Ovary (tissue), 9 donors: Measurements from ENCODE around the gene EOLA2. TPM values are rescaled to one million over a fixed set of nuclear protein-coding genes. Genes with fewer than 3 reads are reported as not detected.
"Not testable (repeated sequence)": the region's sequence is repeated elsewhere in the genome, so short reads cannot be mapped to it uniquely, and the experiment has no call there.

Source experiments
- DNase-seq, 5 donors: peaks; one replicate each; pipeline ENCODE4 v3.0.0-alpha.2; 2019 to 2020
- H3K27ac ChIP-seq, 2 donors: fragments of 200-600 bp; one replicate each; pipeline versions ENCODE4 v1.5.1 to v1.8.0; 2019 to 2022
- H3K27me3 ChIP-seq: fragments of 200-600 bp; one replicate; pipeline ENCODE4 v1.8.0; 2022
- H3K36me3 ChIP-seq: fragments of 200-600 bp; sonication (generic); one replicate; pipeline ENCODE4 v1.5.1; 2019
- H3K4me1 ChIP-seq: one replicate; pipeline ENCODE4 v1.8.1; 2013; ENCODE audit warnings: mild to moderate bottlenecking, moderate library complexity; ENCODE audit not compliant: insufficient read depth
- H3K4me3 ChIP-seq: fragments of 200-600 bp; sonication (generic); one replicate; pipeline ENCODE4 v1.5.1; 2017
- H3K9me3 ChIP-seq, 2 donors: fragments of 200-600 bp in 1 of 2; sonication (generic) in 1 of 2; one replicate each; pipeline versions ENCODE4 v1.5.1 to v1.8.1; 2013 to 2019; ENCODE audit warnings: mild to moderate bottlenecking in 1 of 2, moderate library complexity in 1 of 2
- CTCF ChIP-seq, 3 donors: fragments of 450-650 bp in 2 of 3; fragments of 200-600 bp in 1 of 3; IDR thresholded peaks; one replicate each; pipeline versions ENCODE4 v1.5.1 to v1.8.0; 2016 to 2022; ENCODE audit warnings: antibody characterized with exemption in 3 of 3, mild to moderate bottlenecking in 1 of 3
- EP300 ChIP-seq: sonication (generic); formaldehyde crosslinking; IDR thresholded peaks from one replicate; pipeline ENCODE4 v1.6.1; 2017; ENCODE audit warnings: antibody characterized with exemption
- POLR2A ChIP-seq: fragments of 450-650 bp; IDR thresholded peaks from one replicate; pipeline ENCODE4 v1.6.1; 2017; ENCODE audit warnings: antibody characterized with exemption, mild to moderate bottlenecking, moderate library complexity
- WGBS, 3 donors: extraction: QIAGEN DNeasy Blood & Tissue Kit in 1 of 3; methylation state at CpG; one replicate each; pipeline versions ENCODE4 v1.1.5 to v1.1.7; 2013 to 2017; 5-methylcytosine and 5-hydroxymethylcytosine counted together
- intact Hi-C, 4 donors: fragments of 100-400 bp; cut with DNase I; formaldehyde crosslinking; loops; one replicate each; pipeline versions ENCODE4 v1.11.0 to v1.15.1; 2022 to 2023
- polyA plus RNA-seq, 2 donors: library from polyadenylated mRNA; stranded (reverse); fragments of 200-250 nt in 1 of 2; fragments of 350-450 nt in 1 of 2; fragmentation: Illumina TruSeq in 1 of 2; extraction: RNeasy Lipid Tissue Mini Kit (QIAGEN cat#74804) in 1 of 2; gene quantifications; one replicate each; pipeline ENCODE4 v1.2.3, GENCODE V29; 2013 to 2014
- total RNA-seq, 7 donors: library from RNA; depleted of rRNA in 2 of 7; stranded (reverse); fragments of >200 nt in 2 of 7; fragmentation: NEBNext Ultra II Directional in 3 of 7; extraction: Animal tissue kit (Norgen Biotek cat#: 25700) in 3 of 7; gene quantifications; one replicate each; pipeline versions ENCODE4 v1.1.0 to v1.2.4, GENCODE V29; 2016 to 2023
- donor health status: DM: no; HTN: no; CAD: no; lungs with moderate emphysema.
- donor health status: DM: no; HTN: no; CAD: no.
- donor health status: Bipolar disorder and iron deficiency.
- donor health status: DM: yes; HTN: yes; CAD: no.
- donor health status: DM: no; HTN: no; CAD: no.
- donor health status: DM: yes; HTN: yes; CAD: no.

EOLA2 gene
- total and polyA plus RNA-seq, 9 donors = 16.4 to 37.9 (median 31.9) TPM

- DNase-seq = no peak
- no peaks in the 10 kb centered on the region for H3K27me3 ChIP-seq
- no peak overlapping the region for H3K27ac ChIP-seq
- no peaks in the 10 kb centered on the region for H3K4me1 ChIP-seq
- no peaks in the 10 kb centered on the region for H3K36me3 ChIP-seq
- 9 to 21% (median 10%) methylated on average over 1 of the region's 1 CpG for WGBS, 3 donors
- intact Hi-C loops = loop anchor here in 1 of 4 donors (10.0 kb wide), 1 partner anchor 414 kb away; the partner anchor contains the start of gene MAMLD1
- no peaks in the 10 kb centered on the region for H3K9me3 ChIP-seq
- H3K4me3 ChIP-seq = no peak overlapping the region
- TF ChIP-seq CTCF (IDR thresholded peaks at IDR 0.05) (no peak), POLR2A (no peak), EP300 (no peak)
These were observed 12.4 kb upstream of the EOLA2 start for GRCh38 chrX:149950681-149951080.

DNA sequence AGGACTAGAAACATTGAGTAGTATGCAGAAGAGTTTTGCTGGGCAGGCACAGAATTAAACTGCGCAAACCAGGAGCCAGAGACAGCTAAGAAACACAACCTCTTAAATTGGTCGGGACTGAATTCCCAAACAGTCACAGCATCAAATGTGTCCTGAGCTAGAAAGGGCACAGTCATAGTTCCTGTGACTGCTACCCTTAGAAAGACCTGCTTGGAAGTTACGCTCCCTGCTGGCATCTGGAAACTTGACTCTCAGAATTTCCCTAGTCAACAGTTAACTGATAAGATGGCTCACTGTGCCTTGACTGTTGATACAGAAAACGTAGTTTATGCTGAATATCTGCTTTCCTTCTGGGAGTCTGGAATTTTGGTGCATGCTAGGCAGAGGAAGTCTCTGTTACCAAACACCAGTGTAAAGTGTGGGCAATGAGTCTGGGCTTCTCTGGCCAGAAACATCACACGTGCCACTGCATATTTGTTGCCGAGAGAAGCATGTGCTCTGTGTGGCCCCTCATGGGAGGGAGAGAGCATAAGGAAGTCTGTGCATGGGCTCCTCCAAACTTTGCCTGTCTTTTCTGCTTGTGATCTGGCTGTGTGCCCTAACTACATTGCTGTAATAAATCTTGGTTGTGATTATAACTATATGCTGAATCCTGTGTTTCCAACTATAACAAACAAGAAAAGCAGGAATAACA, 11.6 kb upstream of the EOLA2 start:
- WGBS, 3 donors = 37 to 50% (median 45%) methylated on average over 6 of the region's 6 CpGs
- Histone ChIP-seq H3K27me3 (no peaks in the 10 kb centered on the region), H3K27ac (no peak overlapping the region), H3K9me3 (no peaks in the 10 kb centered on the region), H3K4me1 (no peaks in the 10 kb centered on the region), H3K36me3 (no peaks in the 10 kb centered on the region), H3K4me3 (no peak overlapping the region)
- intact Hi-C loops = loop anchor here in 1 of 4 donors (10.0 kb wide), 1 partner anchor 415 kb away; the partner anchor contains the start of gene MAMLD1
- no peak for DNase-seq
- no peak for TF ChIP-seq POLR2A
- TF ChIP-seq CTCF (IDR thresholded peaks at IDR 0.05) = no peak
- TF ChIP-seq EP300 = no peak

- Histone ChIP-seq H3K4me1 (no peaks in the 10 kb centered on the region), H3K9me3 (no peaks in the 10 kb centered on the region), H3K36me3 (no peaks in the 10 kb centered on the region), H3K27ac (no peak overlapping the region), H3K4me3 (no peak overlapping the region), H3K27me3 (no peaks in the 10 kb centered on the region)
- DNase-seq = no peak
- 63 to 68% (median 64%) methylated on average over 3 of the region's 3 CpGs for whole genome bisulfite sequencing, 3 donors
- intact Hi-C loops = no loop called here
- TF ChIP-seq EP300 = no peak
- TF ChIP-seq CTCF (IDR thresholded peaks at IDR 0.05) = no peak
- no peak for TF ChIP-seq POLR2A
These were observed 9.7 kb upstream of the EOLA2 start for GRCh38 chrX:149948016-149948415.

GRCh38 chrX:149946932-149947331, 8.6 kb upstream of the EOLA2 start:
- H3K36me3 ChIP-seq, H3K4me3 ChIP-seq, DNase-seq, H3K27ac ChIP-seq, intact Hi-C loops, H3K9me3 ChIP-seq, H3K4me1 ChIP-seq, H3K27me3 ChIP-seq: not testable (repeated sequence)
- WGBS, 3 donors = 80% methylated on average over 1 of the region's 3 CpGs; no CpG with 5 or more reads in 2 of the 3 donors

DNA sequence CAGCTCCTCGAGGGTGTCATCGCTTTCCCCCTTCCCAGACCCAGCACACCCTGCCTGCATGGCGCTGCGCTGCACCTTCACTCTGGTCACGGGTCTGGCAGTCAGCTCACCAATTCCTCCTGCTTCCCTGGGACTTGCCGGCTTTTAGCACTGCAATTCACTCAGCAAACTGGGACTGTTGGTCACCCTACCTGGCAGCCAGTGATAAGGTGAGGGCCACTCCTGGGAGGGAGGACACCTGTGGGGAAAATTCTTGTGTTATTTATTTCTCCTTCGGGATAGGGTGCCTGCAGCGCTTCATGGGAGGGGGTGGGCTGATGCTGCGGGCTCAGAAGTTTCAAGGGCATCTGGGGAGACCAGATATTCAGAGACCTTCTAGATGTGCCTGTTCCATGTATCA, 7.5 kb upstream of the EOLA2 start:
- DNase-seq, H3K27me3 ChIP-seq, H3K4me3 ChIP-seq, H3K27ac ChIP-seq, H3K36me3 ChIP-seq, H3K9me3 ChIP-seq, intact Hi-C loops, H3K4me1 ChIP-seq: not testable (repeated sequence)
- 81 to 84% (median 83%) methylated on average over 7 to 8 of the region's 9 CpGs for WGBS, 3 donors

DNA sequence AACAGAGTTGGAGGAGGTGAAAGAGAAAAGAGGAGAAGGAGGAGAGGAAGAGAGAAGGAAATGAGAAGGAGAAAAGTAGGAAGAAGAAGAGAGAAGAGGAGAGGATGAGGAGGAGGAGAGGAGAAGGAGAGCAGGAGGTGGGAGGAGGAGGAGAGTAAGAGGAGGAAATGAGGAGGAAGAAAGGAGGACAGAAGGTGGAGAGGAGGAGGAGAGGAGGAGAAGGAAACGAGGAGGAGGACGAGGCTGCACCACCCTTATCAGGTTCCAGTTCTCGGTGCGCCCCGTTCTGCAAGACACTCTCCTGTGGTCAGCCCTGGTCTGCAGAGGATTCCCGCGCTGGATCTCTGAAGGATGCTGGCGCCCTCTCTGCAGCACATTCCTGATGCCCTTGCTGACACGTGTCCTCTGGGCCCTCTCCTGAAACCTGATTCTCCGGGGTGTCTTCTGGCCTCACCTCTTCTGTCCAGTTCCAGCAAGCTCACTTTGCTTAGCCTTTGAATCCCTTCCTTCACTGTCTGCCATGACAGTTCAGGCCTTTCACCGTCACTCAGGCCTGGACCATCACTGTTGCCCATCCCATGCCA, 6.9 kb upstream of the EOLA2 start:
- H3K36me3 ChIP-seq, DNase-seq, H3K4me1 ChIP-seq, H3K4me3 ChIP-seq, H3K27ac ChIP-seq, H3K27me3 ChIP-seq, intact Hi-C loops, H3K9me3 ChIP-seq: not testable (repeated sequence)
- WGBS, 3 donors = 73 to 75% (median 73%) methylated on average over 11 of the region's 11 CpGs
